ENCODE data around the gene FIBCD1.

DNA sequence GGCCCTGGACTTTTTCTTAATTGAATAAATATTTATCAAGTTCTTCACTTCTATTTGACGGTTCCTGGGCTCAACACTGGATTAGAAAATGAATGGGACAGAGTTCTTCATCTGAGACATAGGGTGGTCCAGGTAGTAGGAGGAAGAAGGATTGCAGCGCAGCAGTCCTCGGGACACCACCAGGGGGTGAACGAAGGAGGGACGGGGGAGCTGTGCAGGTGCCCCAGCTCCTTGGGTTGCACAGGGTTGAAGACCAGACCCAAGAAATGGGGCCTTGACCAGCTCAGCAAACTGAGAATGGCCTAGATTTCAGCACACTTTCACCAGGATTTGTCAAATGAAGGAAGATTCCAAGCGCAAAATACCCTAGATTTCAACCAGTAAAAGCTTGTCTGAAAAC is 74.5 kb downstream of the FIBCD1 start:
- TF ChIP-seq, protein P1, sequence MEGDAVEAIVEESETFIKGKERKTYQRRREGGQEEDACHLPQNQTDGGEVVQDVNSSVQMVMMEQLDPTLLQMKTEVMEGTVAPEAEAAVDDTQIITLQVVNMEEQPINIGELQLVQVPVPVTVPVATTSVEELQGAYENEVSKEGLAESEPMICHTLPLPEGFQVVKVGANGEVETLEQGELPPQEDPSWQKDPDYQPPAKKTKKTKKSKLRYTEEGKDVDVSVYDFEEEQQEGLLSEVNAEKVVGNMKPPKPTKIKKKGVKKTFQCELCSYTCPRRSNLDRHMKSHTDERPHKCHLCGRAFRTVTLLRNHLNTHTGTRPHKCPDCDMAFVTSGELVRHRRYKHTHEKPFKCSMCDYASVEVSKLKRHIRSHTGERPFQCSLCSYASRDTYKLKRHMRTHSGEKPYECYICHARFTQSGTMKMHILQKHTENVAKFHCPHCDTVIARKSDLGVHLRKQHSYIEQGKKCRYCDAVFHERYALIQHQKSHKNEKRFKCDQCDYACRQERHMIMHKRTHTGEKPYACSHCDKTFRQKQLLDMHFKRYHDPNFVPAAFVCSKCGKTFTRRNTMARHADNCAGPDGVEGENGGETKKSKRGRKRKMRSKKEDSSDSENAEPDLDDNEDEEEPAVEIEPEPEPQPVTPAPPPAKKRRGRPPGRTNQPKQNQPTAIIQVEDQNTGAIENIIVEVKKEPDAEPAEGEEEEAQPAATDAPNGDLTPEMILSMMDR (conservative IDR thresholded peaks at IDR 0.05) = no peak
- TF ChIP-seq ZFX (IDR thresholded peaks at IDR 0.05) = no peak

Measured in C4-2B (cell line).